Activated naive CD4-positive, alpha-beta T cell treated with anti-CD3 and anti-CD28 coated beads for 36 hours (primary cell): ENCODE results near the gene GBP2. TPM values are rescaled to one million over a fixed set of nuclear protein-coding genes. Genes with fewer than 3 reads are reported as not detected.

ENCODE experiments used
- total RNA-seq, 2 experiments: library from RNA; stranded (reverse); gene quantifications; one replicate each; pipeline ENCODE4 v1.2.3, GENCODE V29; 2021

The GBP2 gene
- total RNA-seq, 2 experiments from 2014 or later = 338 to 351 TPM

Other genes with a start within 250 kb of the GBP2 start
- gene GTF2B, start 234.5 kb downstream of the GBP2 start, total RNA-seq = 10 to 100 TPM; 35.2 to 36.1 TPM
- 10 to 100 TPM; 52.4 to 56.4 TPM for gene KYAT3, start 133.5 kb downstream of the GBP2 start, total RNA-seq
- gene RBMXL1, start 133.5 kb downstream of the GBP2 start, total RNA-seq = 10 to 100 TPM; 20.7 to 22.0 TPM
- gene GBP3, start 103.2 kb downstream of the GBP2 start, total RNA-seq = 1 to 10 TPM; 1.4 to 1.8 TPM
- gene GBP1, start 60.9 kb downstream of the GBP2 start, total RNA-seq = 10 to 100 TPM; 48.2 to 52.8 TPM
- under 1 TPM in 1 of 2 experiments, not detected in 1; 0.12 TPM for gene GBP7, start 49.9 kb upstream of the GBP2 start, total RNA-seq
- gene GBP4, start 72.8 kb upstream of the GBP2 start, total RNA-seq = 10 to 100 TPM; 22.9 to 23.2 TPM
- gene GBP5, start 146.7 kb upstream of the GBP2 start, total RNA-seq = 10 to 100 TPM; 84.3 to 85.5 TPM
- gene GBP6, start 237.9 kb upstream of the GBP2 start, total RNA-seq = under 1 TPM in 1 of 2 experiments, not detected in 1; 0.07 TPM